ENCODE data around the gene RAMAC. TPM values are rescaled to one million over a fixed set of nuclear protein-coding genes. Genes with fewer than 3 reads are reported as not detected.
"Not testable (repeated sequence)": the region's sequence is repeated elsewhere in the genome, so short reads cannot be mapped to it uniquely, and the experiment has no call there.

Gene RAMAC
- 12.3 TPM for total RNA-seq

DNA sequence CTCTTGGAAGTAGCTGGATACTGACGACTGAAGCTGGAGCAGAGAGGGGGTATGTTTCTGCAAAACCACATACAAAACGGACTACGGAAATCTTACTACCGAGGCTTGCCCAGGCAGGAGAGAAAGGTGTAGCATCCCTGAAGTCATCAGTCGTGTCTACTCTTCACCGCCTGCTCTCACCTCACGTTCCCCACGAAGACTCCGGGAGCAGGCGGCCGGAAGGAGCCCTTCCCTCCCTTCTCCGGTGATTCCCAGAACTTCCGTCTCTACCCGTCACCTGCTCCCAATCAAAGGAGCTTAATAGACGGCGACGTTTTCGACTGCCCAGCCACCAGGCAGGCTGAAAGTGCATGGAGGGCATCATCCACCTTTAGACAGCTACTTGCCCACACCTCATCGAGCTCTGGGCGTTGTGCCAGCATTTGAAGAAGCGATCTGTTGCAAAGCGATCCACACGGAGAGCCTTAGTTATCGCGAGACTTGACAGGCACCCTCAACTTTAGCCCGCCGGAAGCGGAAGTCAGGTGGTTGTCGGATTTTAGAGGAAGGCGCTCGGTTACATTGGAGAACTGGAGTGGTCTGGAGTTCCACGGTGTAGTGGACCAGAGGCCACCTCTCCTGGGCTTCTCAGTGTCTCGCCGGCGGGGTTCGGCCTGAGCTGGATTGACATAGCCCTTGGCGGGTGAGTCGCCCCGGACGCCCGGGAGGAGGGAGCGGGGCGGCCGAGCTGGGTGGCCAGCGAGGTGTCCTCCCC, at the start of gene RAMAC:
Gene RAMAC (plus strand): TSS at position 523 of the 754 bp plus-strand sequence. CDS start 2,809 bp downstream, outside the sequence.
- TF ChIP-seq, protein P1, sequence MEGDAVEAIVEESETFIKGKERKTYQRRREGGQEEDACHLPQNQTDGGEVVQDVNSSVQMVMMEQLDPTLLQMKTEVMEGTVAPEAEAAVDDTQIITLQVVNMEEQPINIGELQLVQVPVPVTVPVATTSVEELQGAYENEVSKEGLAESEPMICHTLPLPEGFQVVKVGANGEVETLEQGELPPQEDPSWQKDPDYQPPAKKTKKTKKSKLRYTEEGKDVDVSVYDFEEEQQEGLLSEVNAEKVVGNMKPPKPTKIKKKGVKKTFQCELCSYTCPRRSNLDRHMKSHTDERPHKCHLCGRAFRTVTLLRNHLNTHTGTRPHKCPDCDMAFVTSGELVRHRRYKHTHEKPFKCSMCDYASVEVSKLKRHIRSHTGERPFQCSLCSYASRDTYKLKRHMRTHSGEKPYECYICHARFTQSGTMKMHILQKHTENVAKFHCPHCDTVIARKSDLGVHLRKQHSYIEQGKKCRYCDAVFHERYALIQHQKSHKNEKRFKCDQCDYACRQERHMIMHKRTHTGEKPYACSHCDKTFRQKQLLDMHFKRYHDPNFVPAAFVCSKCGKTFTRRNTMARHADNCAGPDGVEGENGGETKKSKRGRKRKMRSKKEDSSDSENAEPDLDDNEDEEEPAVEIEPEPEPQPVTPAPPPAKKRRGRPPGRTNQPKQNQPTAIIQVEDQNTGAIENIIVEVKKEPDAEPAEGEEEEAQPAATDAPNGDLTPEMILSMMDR (IDR thresholded peaks at IDR 0.05): peak in 1 of 3 experiments; percentile 24
- peak; percentile 80 to 91 for TF ChIP-seq POLR2AphosphoS5 (IDR thresholded peaks at IDR 0.05; ENCODE audit: insufficient read depth in 1 of 2, low read depth in 1 of 2)
- TF ChIP-seq POLR2A (IDR thresholded peaks at IDR 0.05): no peak
- H3K27ac ChIP-seq: peak within 1 kb of the TSS; percentile 76
- H3K4me1 ChIP-seq: peaks cover 19% of the 10 kb centered on the region
- intact Hi-C loops (cut with DNase I): no loop called here
- DNase-seq (ENCODE audit: extremely low spot score in 2 of 2): peak in 1 of 2 donors; percentile 95
- H3K36me3 ChIP-seq: peaks cover 0 to 12% of the 10 kb centered on the region in 2 donors
- peak within 1 kb of the TSS; percentile 60 to 96 for H3K4me3 ChIP-seq
- H3K9me3 ChIP-seq: no peaks in the 10 kb centered on the region
- no peaks in the 10 kb centered on the region for H3K27me3 ChIP-seq

DNA sequence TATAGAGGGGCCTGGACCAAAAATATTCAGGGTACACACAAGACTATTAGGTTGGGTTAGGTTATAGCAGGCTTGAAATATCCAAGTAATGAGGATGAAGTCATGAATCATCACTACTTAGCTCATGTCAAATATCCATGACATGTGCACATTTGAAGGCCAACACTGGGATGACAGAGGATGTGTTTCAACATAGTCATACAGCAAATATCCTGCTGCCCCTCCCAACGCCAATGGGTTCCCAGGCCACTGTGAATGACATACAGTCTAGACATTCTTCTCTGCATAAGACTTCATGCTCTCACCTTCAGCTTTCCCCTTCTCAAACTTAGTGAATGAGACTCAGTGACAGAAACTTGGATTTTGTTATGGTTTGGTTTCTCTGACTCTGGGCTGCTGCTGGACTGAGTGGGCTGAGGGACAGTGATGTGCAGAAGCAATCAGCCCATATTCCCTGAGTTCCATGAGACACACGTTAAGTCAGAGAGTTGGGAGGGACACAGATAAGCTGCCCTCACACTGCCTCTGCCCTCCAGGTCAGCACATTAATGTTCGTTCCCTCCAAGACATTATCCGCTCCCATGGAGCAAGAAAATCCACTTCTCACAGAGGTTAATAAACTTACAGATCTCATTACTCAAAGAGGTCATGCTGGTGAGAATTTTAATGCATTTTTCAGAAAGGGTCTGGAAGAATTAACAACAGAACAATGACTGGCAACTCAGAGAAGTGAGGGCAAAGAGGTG, 48.9 kb upstream of the RAMAC start:
- H3K27me3 ChIP-seq: no peaks in the 10 kb centered on the region
- no peaks in the 10 kb centered on the region for H3K36me3 ChIP-seq
- no peak for TF ChIP-seq POLR2A (IDR thresholded peaks at IDR 0.05)
- TF ChIP-seq, protein P1 (IDR thresholded peaks at IDR 0.05): no peak
- TF ChIP-seq POLR2AphosphoS5 (IDR thresholded peaks at IDR 0.05; ENCODE audit: insufficient read depth in 1 of 2, low read depth in 1 of 2): peak in 1 of 2 donors; percentile 55
- H3K27ac ChIP-seq: no peak overlapping the region
- no peaks in the 10 kb centered on the region for H3K4me1 ChIP-seq
- no peak overlapping the region for H3K4me3 ChIP-seq
- H3K9me3 ChIP-seq: no peaks in the 10 kb centered on the region
- intact Hi-C loops (cut with DNase I): no loop called here
- DNase-seq (ENCODE audit: extremely low spot score in 2 of 2): no peak

DNA sequence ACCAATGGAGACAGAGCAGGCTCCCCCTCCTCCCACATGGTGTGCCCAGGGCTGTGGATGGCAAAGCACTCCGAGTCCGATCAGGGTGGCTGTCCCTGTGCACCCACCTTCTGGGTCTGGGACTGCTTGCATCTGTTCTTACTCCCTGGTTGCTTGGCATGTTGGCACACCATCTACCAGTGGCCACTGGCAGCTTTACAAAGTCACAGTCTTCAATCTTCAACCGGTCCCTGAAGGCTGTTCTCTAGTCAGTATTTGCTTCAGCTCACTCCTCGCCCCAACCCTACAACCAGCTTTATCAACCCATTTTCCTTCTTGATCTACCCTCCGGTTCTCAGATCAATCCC, 48.3 kb upstream of the RAMAC start:
- Histone ChIP-seq H3K4me1 (no peaks in the 10 kb centered on the region), H3K27me3 (no peaks in the 10 kb centered on the region), H3K27ac (no peak overlapping the region), H3K9me3 (no peaks in the 10 kb centered on the region), H3K4me3 (no peak overlapping the region), H3K36me3 (no peaks in the 10 kb centered on the region)
- TF ChIP-seq, protein P1 (IDR thresholded peaks at IDR 0.05): no peak
- TF ChIP-seq POLR2A (IDR thresholded peaks at IDR 0.05) (no peak), POLR2AphosphoS5 (IDR thresholded peaks at IDR 0.05; ENCODE audit: insufficient read depth in 1 of 2, low read depth in 1 of 2) (no peak)
- DNase-seq (ENCODE audit: extremely low spot score in 2 of 2): no peak
- intact Hi-C loops (cut with DNase I): no loop called here

DNA sequence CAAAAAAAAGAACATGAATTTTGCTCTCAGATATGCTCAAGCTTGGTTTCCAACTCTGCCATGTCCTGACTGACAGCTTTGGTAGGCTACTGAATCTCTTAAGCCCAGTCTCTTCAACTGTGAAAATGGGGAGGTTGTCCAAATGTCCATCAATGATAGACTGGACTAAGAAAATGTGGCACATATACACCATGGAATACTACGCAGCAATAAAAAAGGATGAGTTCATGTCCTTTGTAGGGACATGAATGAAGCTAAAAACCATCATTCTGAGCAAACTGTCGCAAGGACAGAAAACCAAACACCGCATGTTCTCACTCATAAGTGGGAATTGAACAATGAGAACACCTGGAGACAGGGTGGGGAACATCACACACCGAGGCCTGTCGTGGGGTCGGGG, 46.3 kb upstream of the RAMAC start:
- H3K36me3 ChIP-seq; H3K27me3 ChIP-seq; H3K9me3 ChIP-seq; DNase-seq (ENCODE audit: extremely low spot score in 2 of 2); intact Hi-C loops (cut with DNase I); H3K4me3 ChIP-seq; H3K27ac ChIP-seq; H3K4me1 ChIP-seq: not testable (repeated sequence)

DNA sequence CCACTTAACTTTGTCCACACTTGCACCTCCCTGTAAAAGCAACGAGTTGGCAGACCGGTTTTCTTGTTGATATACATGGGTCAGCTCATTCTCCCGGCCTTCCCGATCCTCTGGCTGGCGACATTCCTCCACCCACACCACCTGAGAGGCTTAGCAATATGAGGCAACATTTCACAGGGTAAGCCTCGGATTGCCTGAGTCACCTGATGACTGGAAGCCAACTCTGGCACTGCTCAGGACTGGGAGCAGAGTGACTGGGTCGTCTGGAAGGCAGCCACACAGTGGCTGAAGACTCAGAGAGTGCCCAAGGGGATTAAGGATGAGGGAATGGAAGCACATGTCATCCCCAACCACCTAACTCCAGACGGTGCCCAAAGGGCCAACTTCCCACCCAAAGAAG, 43.3 kb upstream of the RAMAC start:
- Histone ChIP-seq H3K27ac (no peak overlapping the region), H3K4me1 (no peaks in the 10 kb centered on the region), H3K36me3 (no peaks in the 10 kb centered on the region), H3K9me3 (no peaks in the 10 kb centered on the region), H3K4me3 (no peak overlapping the region), H3K27me3 (no peaks in the 10 kb centered on the region)
- no peak for DNase-seq (ENCODE audit: extremely low spot score in 2 of 2)
- intact Hi-C loops (cut with DNase I): no loop called here
- TF ChIP-seq, protein P1 (IDR thresholded peaks at IDR 0.05): no peak
- TF ChIP-seq POLR2AphosphoS5 (IDR thresholded peaks at IDR 0.05; ENCODE audit: insufficient read depth in 1 of 2, low read depth in 1 of 2): peak in 1 of 2 donors; percentile 65

Data from vagina (tissue), 2 donors.